ENCODE measurements around the gene CCDC106.

Gene CCDC106

DNA sequence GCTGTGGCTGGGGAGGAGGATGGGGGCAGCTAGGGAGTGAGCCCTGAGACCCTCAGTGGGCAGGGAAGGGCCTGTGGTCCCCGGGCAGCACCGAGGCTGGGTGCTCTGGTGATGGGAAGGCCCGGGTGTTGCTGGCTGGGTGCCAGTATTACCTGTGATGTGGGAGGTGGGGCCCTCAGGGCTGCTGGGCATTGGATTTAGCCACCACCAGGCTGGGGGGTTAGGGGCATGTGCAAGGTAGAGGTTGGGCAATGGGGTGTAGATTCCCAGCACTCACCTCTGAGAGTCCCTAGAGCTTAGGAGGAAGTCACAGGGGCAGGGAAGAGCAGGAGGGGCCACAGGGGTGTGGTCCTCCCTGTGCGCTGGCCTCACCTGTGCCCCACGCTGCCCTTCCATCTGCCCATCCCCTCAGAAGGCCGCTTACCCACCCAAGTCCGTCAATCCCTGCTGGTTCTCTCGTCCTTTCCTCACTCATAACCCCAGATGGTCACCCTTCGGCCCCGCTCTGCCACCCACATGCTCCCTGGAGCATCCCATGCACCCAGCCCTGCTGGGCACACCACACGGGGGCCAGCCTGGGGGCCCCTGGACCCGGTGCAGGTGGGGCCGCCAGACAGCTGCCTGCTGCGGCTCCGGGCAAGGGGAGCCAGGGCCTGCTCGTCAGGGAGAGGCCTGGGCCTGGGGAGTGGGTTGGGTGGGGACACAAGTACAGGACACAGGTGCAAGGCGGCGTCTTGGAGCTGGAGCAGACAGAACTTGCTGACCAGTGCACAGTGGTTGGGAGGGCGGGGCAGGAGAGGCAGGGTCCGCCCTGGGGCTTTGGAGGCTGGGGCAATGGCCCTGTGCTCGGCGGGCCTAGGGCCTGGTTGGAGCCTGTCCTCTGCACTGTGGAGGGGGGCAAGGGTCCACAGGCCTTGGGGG is 39.5 kb downstream of the CCDC106 start:
- H3K4me3 ChIP-seq (replicated peaks in 1 of 2; ENCODE audit: low read depth in 2 of 2, low read length in 2 of 2), result no peak overlapping the region
- TF ChIP-seq, protein P1, sequence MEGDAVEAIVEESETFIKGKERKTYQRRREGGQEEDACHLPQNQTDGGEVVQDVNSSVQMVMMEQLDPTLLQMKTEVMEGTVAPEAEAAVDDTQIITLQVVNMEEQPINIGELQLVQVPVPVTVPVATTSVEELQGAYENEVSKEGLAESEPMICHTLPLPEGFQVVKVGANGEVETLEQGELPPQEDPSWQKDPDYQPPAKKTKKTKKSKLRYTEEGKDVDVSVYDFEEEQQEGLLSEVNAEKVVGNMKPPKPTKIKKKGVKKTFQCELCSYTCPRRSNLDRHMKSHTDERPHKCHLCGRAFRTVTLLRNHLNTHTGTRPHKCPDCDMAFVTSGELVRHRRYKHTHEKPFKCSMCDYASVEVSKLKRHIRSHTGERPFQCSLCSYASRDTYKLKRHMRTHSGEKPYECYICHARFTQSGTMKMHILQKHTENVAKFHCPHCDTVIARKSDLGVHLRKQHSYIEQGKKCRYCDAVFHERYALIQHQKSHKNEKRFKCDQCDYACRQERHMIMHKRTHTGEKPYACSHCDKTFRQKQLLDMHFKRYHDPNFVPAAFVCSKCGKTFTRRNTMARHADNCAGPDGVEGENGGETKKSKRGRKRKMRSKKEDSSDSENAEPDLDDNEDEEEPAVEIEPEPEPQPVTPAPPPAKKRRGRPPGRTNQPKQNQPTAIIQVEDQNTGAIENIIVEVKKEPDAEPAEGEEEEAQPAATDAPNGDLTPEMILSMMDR (IDR thresholded peaks at IDR 0.05; ENCODE audit: low read depth, low read length), result no peak
- no peak for DNase-seq (ENCODE audit: low read depth in 2 of 2)

DNA sequence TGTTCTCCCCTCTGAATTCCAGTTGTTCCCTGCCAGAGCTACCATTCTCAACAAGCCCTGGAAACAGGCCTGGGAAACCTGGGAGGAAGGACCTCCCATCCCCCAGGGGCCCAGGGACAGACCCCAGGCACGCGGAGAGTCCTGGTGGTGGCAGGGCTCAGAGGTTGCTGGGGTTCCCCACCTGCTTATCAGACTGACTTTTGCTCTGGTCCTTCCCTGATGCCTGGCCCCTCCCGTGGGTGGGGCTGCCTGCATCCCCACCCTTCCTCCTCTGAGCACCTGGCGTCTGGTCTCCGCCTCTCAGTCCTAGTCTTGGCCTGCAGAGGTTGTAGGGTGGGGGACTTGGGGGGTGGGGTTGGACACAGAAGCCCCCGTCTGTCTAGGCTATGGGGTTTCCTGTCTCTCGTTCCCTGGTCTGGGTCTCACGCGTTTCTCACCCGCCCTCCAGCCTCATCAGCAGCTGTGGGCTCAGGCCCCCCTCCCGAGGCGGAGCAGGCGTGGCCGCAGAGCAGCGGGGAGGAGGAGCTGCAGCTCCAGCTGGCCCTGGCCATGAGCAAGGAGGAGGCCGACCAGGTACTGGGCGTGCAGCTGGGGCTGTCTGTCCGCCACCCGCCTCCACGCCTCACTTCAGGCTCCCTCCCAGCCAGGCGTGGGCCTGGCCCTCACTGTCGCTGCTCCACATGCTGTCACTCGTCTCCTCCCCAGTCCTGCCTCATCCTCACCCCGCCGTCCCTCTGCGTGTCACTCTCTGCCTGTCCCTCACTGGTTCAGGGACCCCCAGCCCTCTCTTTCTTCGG is 40.6 kb downstream of the CCDC106 start:
- DNase-seq (ENCODE audit: low read depth in 2 of 2), result no peak
- no peak overlapping the region for H3K4me3 ChIP-seq (replicated peaks in 1 of 2; ENCODE audit: low read depth in 2 of 2, low read length in 2 of 2)
- TF ChIP-seq, protein P1 (IDR thresholded peaks at IDR 0.05; ENCODE audit: low read depth, low read length), result no peak

DNA sequence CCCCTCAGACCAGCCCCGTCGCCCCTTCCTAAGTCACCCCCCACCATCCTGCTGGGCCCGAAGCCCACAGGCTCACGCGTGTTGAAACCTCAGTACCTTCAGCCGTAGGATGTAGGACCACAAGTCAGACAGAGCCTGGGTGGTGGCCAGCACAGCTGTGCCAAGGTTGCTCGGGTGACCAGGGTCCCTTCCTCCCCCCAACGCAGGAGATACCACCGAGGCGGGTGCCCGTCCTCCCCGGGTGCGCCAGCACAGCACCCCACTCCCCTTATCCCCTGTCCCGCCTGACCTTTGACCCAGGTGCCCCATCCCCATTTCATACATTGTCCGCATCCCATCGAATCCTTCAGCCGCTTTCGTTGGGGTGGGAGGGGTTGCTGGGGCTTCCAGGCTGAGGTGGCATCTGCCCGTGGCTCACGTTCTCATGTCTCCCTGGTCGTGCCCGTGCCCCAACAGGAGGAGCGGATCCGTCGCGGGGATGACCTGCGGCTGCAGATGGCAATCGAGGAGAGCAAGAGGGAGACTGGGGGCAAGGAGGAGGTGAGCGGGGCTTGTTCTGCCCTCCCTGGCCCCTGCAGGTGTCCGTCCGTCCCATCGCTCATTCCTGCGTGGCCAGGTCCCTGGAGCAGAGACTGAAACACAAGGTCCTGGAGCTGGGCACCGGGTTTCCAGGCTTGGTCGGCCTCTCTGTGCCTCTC is 41.5 kb downstream of the CCDC106 start:
- TF ChIP-seq, protein P1 (IDR thresholded peaks at IDR 0.05; ENCODE audit: low read depth, low read length), result no peak
- DNase-seq (ENCODE audit: low read depth in 2 of 2), result no peak
- no peak overlapping the region for H3K4me3 ChIP-seq (replicated peaks in 1 of 2; ENCODE audit: low read depth in 2 of 2, low read length in 2 of 2)

DNA sequence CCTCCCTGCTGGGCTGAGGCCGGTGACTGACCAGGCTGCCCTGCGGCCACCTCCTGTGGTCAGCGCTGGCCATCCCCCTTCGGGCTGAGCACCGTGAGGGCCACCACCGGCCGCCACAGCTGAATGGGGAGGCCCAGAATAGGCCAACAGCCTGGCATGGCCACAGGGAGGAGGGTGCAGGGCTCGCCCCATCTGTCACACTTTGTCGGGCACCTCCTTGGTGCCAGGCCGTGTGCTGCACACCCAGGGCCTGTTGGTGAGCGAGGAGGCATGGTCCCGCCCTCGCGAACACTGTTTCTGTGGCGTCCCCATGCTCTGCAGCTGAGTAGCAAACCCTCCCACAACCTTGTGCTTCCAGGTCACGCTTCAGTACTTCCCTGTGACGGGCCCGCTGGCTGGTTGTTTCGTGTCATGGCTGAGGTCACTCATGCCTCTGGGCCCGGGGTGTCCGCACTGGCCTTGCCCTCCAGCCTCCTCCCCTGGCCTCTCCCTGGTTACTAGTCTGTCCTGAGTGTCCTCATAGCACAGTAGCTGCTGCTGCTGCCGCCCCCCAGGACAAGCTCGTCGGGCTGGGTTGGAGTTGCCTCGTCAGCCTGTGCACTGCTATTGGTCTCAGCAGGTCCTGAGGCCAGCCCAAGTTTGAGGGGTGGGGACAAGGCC is 42.2 kb downstream of the CCDC106 start:
- H3K4me3 ChIP-seq (replicated peaks in 1 of 2; ENCODE audit: low read depth in 2 of 2, low read length in 2 of 2), result no peak overlapping the region
- no peak for DNase-seq (ENCODE audit: low read depth in 2 of 2)
- TF ChIP-seq, protein P1 (IDR thresholded peaks at IDR 0.05; ENCODE audit: low read depth, low read length), result no peak

DNA sequence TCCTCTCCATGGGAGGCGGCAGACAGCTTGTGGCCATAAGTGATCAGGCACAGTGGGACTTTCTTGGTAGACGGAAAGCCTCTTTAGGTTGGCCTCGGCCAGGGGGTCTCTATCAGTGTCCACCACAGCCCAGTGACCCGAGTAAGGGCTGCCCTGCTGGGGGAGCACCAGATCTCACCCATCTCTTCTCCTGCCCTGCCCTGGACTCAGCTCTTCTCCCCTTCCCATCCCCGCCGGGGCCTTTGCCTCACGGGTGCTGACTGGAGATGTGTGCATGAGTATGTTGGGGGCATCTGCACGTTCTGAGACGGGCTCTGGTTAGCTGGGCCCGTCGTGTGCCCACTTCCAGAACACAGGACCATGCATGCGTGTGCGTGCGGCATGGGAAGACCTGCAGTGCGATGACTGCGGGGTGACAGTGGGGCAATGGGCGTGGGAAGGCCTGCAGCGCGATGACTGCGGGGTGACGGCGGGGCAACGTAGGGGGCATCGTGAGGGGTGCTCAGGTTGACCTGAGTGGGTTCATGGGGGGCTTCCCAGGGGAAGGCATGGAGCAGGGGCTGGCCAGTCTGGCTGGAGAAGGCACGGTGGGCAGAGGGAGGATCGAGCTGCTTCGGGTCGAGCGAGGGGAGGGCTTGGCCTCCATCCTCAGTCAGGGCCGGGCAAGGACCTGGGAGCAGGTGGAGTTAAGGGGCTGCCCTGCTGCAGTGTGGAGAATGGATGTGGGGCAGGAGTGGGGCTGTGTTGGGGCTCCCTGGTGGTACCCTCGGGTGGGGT is 42.9 kb downstream of the CCDC106 start:
- DNase-seq (ENCODE audit: low read depth in 2 of 2), result no peak
- TF ChIP-seq, protein P1 (IDR thresholded peaks at IDR 0.05; ENCODE audit: low read depth, low read length), result no peak
- no peak overlapping the region for H3K4me3 ChIP-seq (replicated peaks in 1 of 2; ENCODE audit: low read depth in 2 of 2, low read length in 2 of 2)

All from cardiac fibroblast (primary cell).